ENCODE measurements around the gene SHROOM2.

The SHROOM2 gene

DNA sequence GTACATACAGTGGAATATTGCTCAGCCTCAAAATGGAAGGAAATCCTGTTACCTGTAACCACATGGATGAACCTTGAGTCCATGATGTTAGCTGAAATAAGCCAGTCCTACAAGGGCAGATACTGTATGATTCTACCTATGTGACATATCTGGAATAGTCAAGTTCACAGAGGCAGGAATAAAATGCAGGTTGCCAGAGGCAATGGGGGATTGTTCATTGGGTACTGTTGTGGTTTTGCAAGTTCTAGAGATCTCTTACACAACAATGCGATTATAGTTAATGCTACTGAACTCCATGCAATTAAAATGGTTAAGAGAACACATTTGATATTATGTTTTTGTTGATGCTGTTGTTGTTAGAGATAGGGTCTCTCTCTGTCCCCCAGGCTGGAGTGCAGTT lies 74.6 kb downstream of the SHROOM2 start (continued):
- TF ChIP-seq ZNF585B (tag by site-specific recombination; IDR thresholded peaks at IDR 0.05) = no peak

DNA sequence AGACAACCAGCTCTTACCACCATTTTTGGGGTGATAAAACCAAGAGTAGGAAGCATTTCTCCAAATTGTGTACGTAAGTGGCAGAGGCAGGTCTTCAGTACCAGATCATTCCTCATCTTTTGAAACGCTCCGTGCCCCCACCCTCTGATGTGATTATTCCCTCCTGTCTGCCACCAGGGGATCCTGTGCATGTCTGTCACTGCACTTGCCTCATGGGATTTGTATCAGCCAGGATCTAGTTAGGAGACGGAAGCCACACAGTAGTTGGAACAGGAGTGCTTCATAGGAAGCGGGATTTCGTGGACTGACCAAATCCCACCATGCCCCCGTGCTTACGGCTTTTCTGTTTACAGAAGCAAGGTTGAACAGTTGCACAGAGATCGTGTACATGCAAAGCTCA lies 75.5 kb downstream of the SHROOM2 start:
- H3K4me3 ChIP-seq (ENCODE audit: low read depth, low read length) = no peak overlapping the region
- CTCF ChIA-PET = no interaction called here
- no peak for TF ChIP-seq ZXDB (tag by site-specific recombination; IDR thresholded peaks at IDR 0.05)
- TF ChIP-seq, protein P1, sequence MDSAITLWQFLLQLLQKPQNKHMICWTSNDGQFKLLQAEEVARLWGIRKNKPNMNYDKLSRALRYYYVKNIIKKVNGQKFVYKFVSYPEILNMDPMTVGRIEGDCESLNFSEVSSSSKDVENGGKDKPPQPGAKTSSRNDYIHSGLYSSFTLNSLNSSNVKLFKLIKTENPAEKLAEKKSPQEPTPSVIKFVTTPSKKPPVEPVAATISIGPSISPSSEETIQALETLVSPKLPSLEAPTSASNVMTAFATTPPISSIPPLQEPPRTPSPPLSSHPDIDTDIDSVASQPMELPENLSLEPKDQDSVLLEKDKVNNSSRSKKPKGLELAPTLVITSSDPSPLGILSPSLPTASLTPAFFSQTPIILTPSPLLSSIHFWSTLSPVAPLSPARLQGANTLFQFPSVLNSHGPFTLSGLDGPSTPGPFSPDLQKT (IDR thresholded peaks at IDR 0.05; ENCODE audit: borderline replicate concordance, low read depth, low read length) = no peak
- no peak for TF ChIP-seq HOXD13 (CRISPR knock-in tag; IDR thresholded peaks at IDR 0.05; ENCODE audit: borderline replicate concordance)
- TF ChIP-seq, protein P2, sequence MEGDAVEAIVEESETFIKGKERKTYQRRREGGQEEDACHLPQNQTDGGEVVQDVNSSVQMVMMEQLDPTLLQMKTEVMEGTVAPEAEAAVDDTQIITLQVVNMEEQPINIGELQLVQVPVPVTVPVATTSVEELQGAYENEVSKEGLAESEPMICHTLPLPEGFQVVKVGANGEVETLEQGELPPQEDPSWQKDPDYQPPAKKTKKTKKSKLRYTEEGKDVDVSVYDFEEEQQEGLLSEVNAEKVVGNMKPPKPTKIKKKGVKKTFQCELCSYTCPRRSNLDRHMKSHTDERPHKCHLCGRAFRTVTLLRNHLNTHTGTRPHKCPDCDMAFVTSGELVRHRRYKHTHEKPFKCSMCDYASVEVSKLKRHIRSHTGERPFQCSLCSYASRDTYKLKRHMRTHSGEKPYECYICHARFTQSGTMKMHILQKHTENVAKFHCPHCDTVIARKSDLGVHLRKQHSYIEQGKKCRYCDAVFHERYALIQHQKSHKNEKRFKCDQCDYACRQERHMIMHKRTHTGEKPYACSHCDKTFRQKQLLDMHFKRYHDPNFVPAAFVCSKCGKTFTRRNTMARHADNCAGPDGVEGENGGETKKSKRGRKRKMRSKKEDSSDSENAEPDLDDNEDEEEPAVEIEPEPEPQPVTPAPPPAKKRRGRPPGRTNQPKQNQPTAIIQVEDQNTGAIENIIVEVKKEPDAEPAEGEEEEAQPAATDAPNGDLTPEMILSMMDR (tag by site-specific recombination; IDR thresholded peaks at IDR 0.05) = no peak
- no peak for TF ChIP-seq ZNF366 (tag by site-specific recombination; conservative IDR thresholded peaks at IDR 0.05)
- TF ChIP-seq ZNF394 (tag by site-specific recombination; IDR thresholded peaks at IDR 0.05; ENCODE audit: borderline replicate concordance) = no peak
- TF ChIP-seq ZNF354C (tag by site-specific recombination; IDR thresholded peaks at IDR 0.05; ENCODE audit: borderline replicate concordance, low read depth) = no peak
- TF ChIP-seq, protein P3, sequence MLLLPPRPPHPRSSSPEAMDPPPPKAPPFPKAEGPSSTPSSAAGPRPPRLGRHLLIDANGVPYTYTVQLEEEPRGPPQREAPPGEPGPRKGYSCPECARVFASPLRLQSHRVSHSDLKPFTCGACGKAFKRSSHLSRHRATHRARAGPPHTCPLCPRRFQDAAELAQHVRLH (tag by site-specific recombination; IDR thresholded peaks at IDR 0.05) = no peak
- TF ChIP-seq ZNF341 (tag by site-specific recombination; IDR thresholded peaks at IDR 0.05; ENCODE audit: low read depth) = no peak
- TF ChIP-seq ZNF214 (tag by site-specific recombination; IDR thresholded peaks at IDR 0.05; ENCODE audit: borderline replicate concordance) = no peak
- TF ChIP-seq, protein P4, sequence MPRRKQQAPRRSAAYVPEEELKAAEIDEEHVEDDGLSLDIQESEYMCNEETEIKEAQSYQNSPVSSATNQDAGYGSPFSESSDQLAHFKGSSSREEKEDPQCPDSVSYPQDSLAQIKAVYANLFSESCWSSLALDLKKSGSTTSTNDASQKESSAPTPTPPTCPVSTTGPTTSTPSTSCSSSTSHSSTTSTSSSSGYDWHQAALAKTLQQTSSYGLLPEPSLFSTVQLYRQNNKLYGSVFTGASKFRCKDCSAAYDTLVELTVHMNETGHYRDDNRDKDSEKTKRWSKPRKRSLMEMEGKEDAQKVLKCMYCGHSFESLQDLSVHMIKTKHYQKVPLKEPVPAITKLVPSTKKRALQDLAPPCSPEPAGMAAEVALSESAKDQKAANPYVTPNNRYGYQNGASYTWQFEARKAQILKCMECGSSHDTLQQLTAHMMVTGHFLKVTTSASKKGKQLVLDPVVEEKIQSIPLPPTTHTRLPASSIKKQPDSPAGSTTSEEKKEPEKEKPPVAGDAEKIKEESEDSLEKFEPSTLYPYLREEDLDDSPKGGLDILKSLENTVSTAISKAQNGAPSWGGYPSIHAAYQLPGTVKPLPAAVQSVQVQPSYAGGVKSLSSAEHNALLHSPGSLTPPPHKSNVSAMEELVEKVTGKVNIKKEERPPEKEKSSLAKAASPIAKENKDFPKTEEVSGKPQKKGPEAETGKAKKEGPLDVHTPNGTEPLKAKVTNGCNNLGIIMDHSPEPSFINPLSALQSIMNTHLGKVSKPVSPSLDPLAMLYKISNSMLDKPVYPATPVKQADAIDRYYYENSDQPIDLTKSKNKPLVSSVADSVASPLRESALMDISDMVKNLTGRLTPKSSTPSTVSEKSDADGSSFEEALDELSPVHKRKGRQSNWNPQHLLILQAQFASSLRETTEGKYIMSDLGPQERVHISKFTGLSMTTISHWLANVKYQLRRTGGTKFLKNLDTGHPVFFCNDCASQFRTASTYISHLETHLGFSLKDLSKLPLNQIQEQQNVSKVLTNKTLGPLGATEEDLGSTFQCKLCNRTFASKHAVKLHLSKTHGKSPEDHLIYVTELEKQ (tag by site-specific recombination; IDR thresholded peaks at IDR 0.05; ENCODE audit: borderline replicate concordance) = no peak
- no peaks in the 10 kb centered on the region for H3K4me1 ChIP-seq (ENCODE audit: control insufficient read depth, insufficient read depth, low read length)
- H3K36me3 ChIP-seq (ENCODE audit: control insufficient read depth in 2 of 2, insufficient read depth in 1 of 2, low read length in 2 of 2) = no peaks in the 10 kb centered on the region
- H3K27ac ChIP-seq (ENCODE audit: extremely low read depth, low read depth, low read length) = no peak overlapping the region
- no peaks in the 10 kb centered on the region for H3K9me3 ChIP-seq (ENCODE audit: control insufficient read depth, insufficient read depth, low read depth, low read length)
- POLR2A ChIA-PET = no interaction called here

DNA sequence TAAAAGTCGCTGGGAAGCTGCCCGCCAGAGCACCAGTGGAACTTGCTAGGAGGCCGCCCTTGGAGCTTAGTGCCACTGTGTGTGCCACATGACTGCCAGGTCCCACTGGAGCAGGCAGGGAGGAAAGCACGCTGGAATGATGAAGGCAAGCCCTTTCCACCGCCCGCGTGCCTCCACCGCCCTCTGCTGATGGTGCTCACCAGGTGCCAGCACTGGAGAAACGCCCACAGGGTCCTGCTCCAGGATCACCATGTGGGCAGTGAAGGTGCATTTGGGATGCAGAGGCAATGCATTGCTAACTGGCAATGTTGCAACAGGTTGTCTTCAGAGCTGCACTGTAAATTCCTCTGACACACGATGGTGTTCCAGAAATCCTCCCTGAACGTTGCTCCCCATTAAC lies 76.3 kb downstream of the SHROOM2 start:
- H3K4me3 ChIP-seq (ENCODE audit: low read depth, low read length) = no peak overlapping the region
- ChIA-PET CTCF (no interaction called here), POLR2A (no interaction called here)
- H3K9me3 ChIP-seq (ENCODE audit: control insufficient read depth, insufficient read depth, low read depth, low read length) = no peaks in the 10 kb centered on the region
- TF ChIP-seq, protein P5, sequence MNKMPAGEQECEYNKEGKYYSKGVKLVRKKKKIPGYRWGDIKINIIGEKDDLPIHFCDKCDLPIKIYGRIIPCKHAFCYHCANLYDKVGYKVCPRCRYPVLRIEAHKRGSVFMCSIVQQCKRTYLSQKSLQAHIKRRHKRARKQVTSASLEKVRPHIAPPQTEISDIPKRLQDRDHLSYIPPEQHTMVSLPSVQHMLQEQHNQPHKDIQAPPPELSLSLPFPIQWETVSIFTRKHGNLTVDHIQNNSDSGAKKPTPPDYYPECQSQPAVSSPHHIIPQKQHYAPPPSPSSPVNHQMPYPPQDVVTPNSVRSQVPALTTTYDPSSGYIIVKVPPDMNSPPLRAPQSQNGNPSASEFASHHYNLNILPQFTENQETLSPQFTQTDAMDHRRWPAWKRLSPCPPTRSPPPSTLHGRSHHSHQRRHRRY (tag by site-specific recombination; IDR thresholded peaks at IDR 0.05) = no peak
- TF ChIP-seq ZNF211 (tag by site-specific recombination; IDR thresholded peaks at IDR 0.05; ENCODE audit: low read depth) (no peak), MEIS1 (CRISPR knock-in tag; IDR thresholded peaks at IDR 0.05; ENCODE audit: borderline replicate concordance) (no peak), ZNF324 (tag by site-specific recombination; IDR thresholded peaks at IDR 0.05) (no peak), ZNF544 (tag by site-specific recombination; IDR thresholded peaks at IDR 0.05) (no peak), KLF7 (tag by site-specific recombination; IDR thresholded peaks at IDR 0.05; ENCODE audit: borderline replicate concordance) (no peak), ZSCAN30 (tag by site-specific recombination; IDR thresholded peaks at IDR 0.05) (no peak), ZNF624 (tag by site-specific recombination; IDR thresholded peaks at IDR 0.05) (no peak)
- no peak overlapping the region for H3K27ac ChIP-seq (ENCODE audit: extremely low read depth, low read depth, low read length)
- H3K36me3 ChIP-seq (ENCODE audit: control insufficient read depth in 2 of 2, insufficient read depth in 1 of 2, low read length in 2 of 2) = no peaks in the 10 kb centered on the region
- H3K4me1 ChIP-seq (ENCODE audit: control insufficient read depth, insufficient read depth, low read length) = no peaks in the 10 kb centered on the region

All from HEK293 (cell line).